Vagina (tissue), 2 donors: Measurements from ENCODE around the gene MAPK9. TPM values are rescaled to one million over a fixed set of nuclear protein-coding genes. Genes with fewer than 3 reads are reported as not detected.
"Not testable (repeated sequence)": the region's sequence is repeated elsewhere in the genome, so short reads cannot be mapped to it uniquely, and the experiment has no call there.

Experiments used
- DNase-seq, 2 donors: peaks; one replicate each; pipeline ENCODE4 v3.0.0-alpha.2; 2017; ENCODE audit errors: extremely low spot score in 2 of 2
- H3K27ac ChIP-seq: fragments of 200-600 bp; sonication (generic); one replicate; pipeline ENCODE4 v1.5.1; 2019
- H3K27me3 ChIP-seq: fragments of 200-600 bp; sonication (generic); one replicate; pipeline ENCODE4 v1.5.1; 2019
- H3K36me3 ChIP-seq, 2 donors: fragments of 200-600 bp; sonication (generic); one replicate each; pipeline ENCODE4 v1.5.1; 2017 to 2019
- H3K4me1 ChIP-seq: fragments of 200-600 bp; sonication (generic); one replicate; pipeline ENCODE4 v1.5.1; 2019
- H3K4me3 ChIP-seq, 2 donors: fragments of 200-600 bp; sonication (generic); 1 replicate in 1 of 2; 2 replicates in 1 of 2; pipeline ENCODE4 v1.5.1; 2016 to 2019
- H3K9me3 ChIP-seq: fragments of 200-600 bp; sonication (generic); one replicate; pipeline ENCODE4 v1.5.1; 2019
- POLR2A ChIP-seq, 2 donors: fragments of 450-650 bp; IDR thresholded peaks; one replicate each; pipeline ENCODE4 v1.6.1; 2017; ENCODE audit warnings: antibody characterized with exemption in 2 of 2, mild to moderate bottlenecking in 2 of 2, moderate library complexity in 2 of 2
- POLR2AphosphoS5 ChIP-seq, 2 donors: sonication (generic); formaldehyde crosslinking; IDR thresholded peaks; one replicate each; pipeline ENCODE4 v1.9.0; 2017; ENCODE audit warnings: antibody characterized with exemption in 2 of 2, mild to moderate bottlenecking in 2 of 2, low read depth in 1 of 2; ENCODE audit not compliant: insufficient read depth in 1 of 2
- intact Hi-C: fragments of 100-400 bp; cut with DNase I; formaldehyde crosslinking; loops from one replicate; pipeline ENCODE4 v1.15.1; 2023
- total RNA-seq: library from RNA; depleted of rRNA; stranded (reverse); fragments of >200 nt; gene quantifications from one replicate; pipeline ENCODE4 v1.2.3, GENCODE V29; 2016
- TF ChIP-seq, protein P1 (sequence below), 3 experiments: fragments of 450-650 bp in 2 of 3; fragments of 200-600 bp in 1 of 3; sonication (generic) in 1 of 3; IDR thresholded peaks; one replicate each; pipeline ENCODE4 v1.5.1; 2017 to 2019; ENCODE audit warnings: antibody characterized with exemption in 3 of 3, mild to moderate bottlenecking in 2 of 3, moderate library complexity in 2 of 3

MAPK9 gene
- total RNA-seq, 1 donor from 2014 or later: 19.6 TPM

DNA sequence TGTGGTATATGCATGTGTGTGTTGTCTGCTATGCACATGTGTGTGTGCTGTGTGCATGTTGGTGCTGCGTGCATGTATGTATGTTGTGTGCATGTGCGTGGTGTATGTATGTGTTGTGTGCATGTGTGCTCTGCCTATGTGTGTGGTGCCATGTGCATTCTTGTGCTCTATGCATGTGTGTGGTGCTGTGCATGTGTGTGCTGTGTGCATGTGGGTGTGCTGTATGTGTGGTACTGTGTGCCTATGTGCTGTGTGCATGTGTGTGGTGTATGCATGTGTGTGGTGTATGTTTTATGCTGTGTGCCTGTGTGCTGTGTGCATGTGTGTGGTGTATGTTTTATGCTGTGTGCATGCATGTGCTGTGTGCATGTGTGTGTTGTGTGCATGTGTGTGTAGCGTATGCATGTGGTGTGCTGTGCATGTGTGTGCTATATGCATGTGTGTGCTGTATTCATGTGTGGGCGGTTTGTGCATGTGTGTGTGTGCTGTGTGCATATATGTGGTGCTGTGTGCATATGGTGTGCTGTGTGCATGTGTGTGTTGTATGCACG, 78.2 kb downstream of the MAPK9 start:
- TF ChIP-seq, protein P1, sequence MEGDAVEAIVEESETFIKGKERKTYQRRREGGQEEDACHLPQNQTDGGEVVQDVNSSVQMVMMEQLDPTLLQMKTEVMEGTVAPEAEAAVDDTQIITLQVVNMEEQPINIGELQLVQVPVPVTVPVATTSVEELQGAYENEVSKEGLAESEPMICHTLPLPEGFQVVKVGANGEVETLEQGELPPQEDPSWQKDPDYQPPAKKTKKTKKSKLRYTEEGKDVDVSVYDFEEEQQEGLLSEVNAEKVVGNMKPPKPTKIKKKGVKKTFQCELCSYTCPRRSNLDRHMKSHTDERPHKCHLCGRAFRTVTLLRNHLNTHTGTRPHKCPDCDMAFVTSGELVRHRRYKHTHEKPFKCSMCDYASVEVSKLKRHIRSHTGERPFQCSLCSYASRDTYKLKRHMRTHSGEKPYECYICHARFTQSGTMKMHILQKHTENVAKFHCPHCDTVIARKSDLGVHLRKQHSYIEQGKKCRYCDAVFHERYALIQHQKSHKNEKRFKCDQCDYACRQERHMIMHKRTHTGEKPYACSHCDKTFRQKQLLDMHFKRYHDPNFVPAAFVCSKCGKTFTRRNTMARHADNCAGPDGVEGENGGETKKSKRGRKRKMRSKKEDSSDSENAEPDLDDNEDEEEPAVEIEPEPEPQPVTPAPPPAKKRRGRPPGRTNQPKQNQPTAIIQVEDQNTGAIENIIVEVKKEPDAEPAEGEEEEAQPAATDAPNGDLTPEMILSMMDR (IDR thresholded peaks at IDR 0.05): no peak
- TF ChIP-seq POLR2AphosphoS5 (IDR thresholded peaks at IDR 0.05; ENCODE audit: insufficient read depth in 1 of 2, low read depth in 1 of 2): no peak
- TF ChIP-seq POLR2A (IDR thresholded peaks at IDR 0.05): no peak
- Histone ChIP-seq H3K27ac (no peak overlapping the region), H3K4me3 (no peak overlapping the region), H3K9me3 (peaks cover 8% of the 10 kb centered on the region), H3K4me1 (no peaks in the 10 kb centered on the region), H3K36me3 (no peaks in the 10 kb centered on the region), H3K27me3 (no peaks in the 10 kb centered on the region)
- intact Hi-C loops: no loop called here
- DNase-seq: no peak

DNA sequence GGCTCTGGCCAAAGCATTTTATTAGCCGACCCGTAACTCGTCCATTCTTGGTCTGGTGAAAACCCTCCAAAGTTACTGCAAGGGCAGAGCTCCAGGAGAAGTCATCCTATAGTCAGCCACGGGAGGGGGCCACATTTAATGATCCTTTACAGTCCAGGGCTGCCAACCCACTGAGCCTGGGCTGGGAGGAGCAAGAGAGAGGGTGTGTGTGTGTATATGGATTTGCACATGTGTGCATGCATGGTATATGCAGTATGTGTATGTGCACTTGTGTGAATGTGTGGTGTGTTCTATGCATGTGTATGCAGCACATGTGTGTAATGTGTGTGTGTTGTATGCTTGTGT, 78.7 kb downstream of the MAPK9 start:
- Histone ChIP-seq H3K4me3 (no peak overlapping the region), H3K9me3 (peaks cover 6% of the 10 kb centered on the region), H3K4me1 (peaks cover 4% of the 10 kb centered on the region), H3K27me3 (peaks cover 2% of the 10 kb centered on the region), H3K27ac (no peak overlapping the region), H3K36me3 (no peaks in the 10 kb centered on the region)
- no peak for TF ChIP-seq POLR2A (IDR thresholded peaks at IDR 0.05)
- TF ChIP-seq POLR2AphosphoS5 (IDR thresholded peaks at IDR 0.05; ENCODE audit: insufficient read depth in 1 of 2, low read depth in 1 of 2): no peak
- TF ChIP-seq, protein P1 (IDR thresholded peaks at IDR 0.05): no peak
- intact Hi-C loops: no loop called here
- no peak for DNase-seq

DNA sequence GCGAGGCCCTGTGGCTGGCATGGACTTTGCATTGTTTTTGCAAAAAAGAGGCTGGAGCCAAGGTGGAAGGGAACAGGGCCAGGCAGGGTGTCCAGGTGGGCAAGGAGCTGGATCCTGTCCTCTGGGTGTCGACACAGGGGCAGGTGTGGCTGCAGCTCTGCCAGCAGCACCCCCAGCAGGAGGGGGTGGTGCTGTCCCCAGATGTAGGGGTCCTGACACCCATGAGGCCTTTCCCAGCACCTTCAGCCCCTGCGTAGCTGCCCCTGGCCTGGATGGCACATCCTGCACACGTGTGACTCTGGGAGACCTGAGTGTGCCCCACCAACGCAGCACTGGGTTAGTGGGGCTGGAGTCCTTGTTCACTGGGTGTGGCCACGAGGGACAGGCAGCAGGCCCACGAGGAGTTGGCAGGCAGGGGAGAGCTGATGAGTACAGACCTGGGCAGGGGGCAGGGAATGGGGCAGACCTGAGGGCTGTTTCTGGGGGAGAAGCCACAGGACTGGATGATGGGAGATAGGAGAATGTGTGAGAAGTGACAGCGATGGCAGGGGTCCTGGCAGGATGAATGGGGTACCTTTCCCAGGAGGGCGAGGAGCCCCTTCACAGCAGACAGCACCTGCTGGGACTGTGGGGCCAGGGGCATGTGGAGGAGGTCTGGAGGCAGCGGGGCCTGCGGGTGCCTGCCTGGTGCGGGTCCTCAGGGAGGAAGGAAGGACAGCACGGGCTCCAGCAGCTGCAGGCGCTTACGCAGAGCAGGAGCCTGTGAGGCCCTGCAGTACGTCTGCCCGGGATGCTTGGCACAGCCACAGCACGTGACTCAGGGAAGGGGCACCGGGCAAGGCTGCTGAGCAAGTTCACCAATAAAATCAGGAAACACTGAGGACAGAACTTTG, 79.3 kb downstream of the MAPK9 start:
- intact Hi-C loops: no loop called here
- H3K27me3 ChIP-seq: peaks cover 8% of the 10 kb centered on the region
- H3K36me3 ChIP-seq: no peaks in the 10 kb centered on the region
- TF ChIP-seq POLR2AphosphoS5 (IDR thresholded peaks at IDR 0.05; ENCODE audit: insufficient read depth in 1 of 2, low read depth in 1 of 2) (no peak), POLR2A (IDR thresholded peaks at IDR 0.05) (no peak)
- TF ChIP-seq, protein P1 (IDR thresholded peaks at IDR 0.05): no peak
- DNase-seq: no peak
- no peaks in the 10 kb centered on the region for H3K9me3 ChIP-seq
- H3K27ac ChIP-seq: no peak overlapping the region
- peaks cover 7% of the 10 kb centered on the region for H3K4me1 ChIP-seq
- H3K4me3 ChIP-seq: no peak overlapping the region

DNA sequence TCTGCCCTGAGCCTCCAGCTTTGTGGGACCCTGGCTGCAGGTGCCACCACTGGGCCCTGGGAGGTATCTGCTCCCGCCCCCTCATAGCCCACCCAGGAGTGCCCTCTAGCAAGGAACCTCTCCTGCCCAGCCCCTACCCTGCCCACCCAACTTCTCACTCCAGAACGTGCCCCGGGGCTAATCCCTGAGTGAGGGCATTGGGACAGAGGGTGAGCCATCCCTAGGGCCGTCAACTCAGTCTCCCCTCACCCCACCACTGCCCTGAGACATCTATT, 80.2 kb downstream of the MAPK9 start:
- intact Hi-C loops: no loop called here

DNA sequence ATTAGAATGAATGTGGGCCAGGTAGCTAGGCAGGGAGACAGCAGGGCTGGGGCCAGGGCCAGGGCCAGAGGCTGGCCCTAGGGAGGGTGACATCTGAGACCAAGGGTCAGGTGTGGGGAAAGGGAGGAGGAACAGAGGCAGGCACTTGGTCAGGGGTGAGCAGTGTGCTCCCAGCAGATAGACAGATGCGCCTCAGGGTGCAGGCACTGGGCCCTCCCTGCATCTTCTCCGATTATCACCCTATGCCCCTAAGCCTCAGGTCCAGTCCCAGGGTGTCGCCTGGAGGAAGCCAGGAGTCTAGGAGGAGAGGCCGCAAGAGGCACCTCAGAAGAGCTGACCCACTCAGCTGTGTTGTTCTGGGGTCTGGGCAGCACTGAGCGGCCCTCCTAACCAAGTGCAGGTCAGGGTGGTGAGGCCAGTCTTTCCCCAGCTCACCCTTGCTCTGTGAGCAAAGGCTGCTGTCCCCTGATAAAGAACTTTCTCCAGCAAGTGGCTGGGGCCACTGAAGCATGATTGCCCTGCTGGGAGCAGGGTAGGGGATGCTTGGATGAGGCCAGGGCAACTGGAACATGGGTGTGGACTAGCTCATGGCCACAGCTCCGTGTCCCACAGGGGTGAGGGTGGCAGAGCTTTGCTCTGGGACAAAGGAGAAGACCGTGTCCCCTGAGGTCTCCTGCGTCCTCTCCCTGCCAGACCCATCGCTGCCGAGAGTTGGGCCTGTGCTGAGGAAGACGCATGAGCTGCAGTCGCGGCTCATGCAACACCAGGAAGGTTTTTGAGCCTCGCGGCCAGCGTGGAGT, 80.7 kb downstream of the MAPK9 start:
- H3K9me3 ChIP-seq: no peaks in the 10 kb centered on the region
- DNase-seq: no peak
- intact Hi-C loops: no loop called here
- H3K27ac ChIP-seq: no peak overlapping the region
- H3K4me1 ChIP-seq: peaks cover 7% of the 10 kb centered on the region
- H3K36me3 ChIP-seq: no peaks in the 10 kb centered on the region
- H3K27me3 ChIP-seq: peaks cover 10% of the 10 kb centered on the region
- no peak overlapping the region for H3K4me3 ChIP-seq
- TF ChIP-seq POLR2A (IDR thresholded peaks at IDR 0.05) (no peak), POLR2AphosphoS5 (IDR thresholded peaks at IDR 0.05; ENCODE audit: insufficient read depth in 1 of 2, low read depth in 1 of 2) (no peak)
- TF ChIP-seq, protein P1 (IDR thresholded peaks at IDR 0.05): no peak

More for the DNA sequence above, 80.2 kb downstream of the MAPK9 start:
- H3K27me3 ChIP-seq: peaks cover 10% of the 10 kb centered on the region
- no peaks in the 10 kb centered on the region for H3K36me3 ChIP-seq
- no peaks in the 10 kb centered on the region for H3K9me3 ChIP-seq
- no peak for TF ChIP-seq POLR2AphosphoS5 (IDR thresholded peaks at IDR 0.05; ENCODE audit: insufficient read depth in 1 of 2, low read depth in 1 of 2)
- H3K4me3 ChIP-seq: no peak overlapping the region
- peaks cover 7% of the 10 kb centered on the region for H3K4me1 ChIP-seq
- H3K27ac ChIP-seq: no peak overlapping the region
- no peak for DNase-seq

DNA sequence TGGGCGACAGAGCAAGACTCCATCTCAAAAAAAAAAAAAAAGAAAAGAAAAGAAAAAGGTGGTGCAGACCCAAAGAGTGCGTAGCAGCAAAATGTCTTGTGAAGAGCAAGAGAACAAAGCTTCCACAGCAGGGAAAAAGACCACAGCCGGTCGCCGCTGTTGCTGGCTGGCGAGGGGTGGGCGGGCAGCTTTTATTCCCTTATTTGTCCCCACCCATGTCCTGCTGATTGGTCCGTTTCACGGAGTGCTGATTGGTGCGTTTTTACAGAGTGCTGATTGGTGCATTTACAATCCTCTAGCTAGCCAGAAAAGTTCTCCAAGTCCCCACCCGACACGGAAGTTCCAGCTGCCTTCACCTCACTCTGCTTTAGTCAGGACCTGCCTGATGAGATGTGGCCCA, 81.8 kb downstream of the MAPK9 start:
- H3K9me3 ChIP-seq, H3K4me1 ChIP-seq, H3K36me3 ChIP-seq, H3K27ac ChIP-seq, H3K4me3 ChIP-seq, DNase-seq, intact Hi-C loops: not testable (repeated sequence)
- H3K27me3 ChIP-seq: peaks cover 10% of the 10 kb centered on the region
